GM12878 (cell line): ENCODE data around the gene NKD2.

ENCODE experiments used
- CTCF ChIP-seq, 3 experiments: IDR thresholded peaks in 2 of 3; conservative IDR thresholded peaks in 1 of 3; 2 replicates each; pipeline ENCODE4 v1.5.1; 2011; ENCODE audit warnings: low read depth in 3 of 3, low read length in 3 of 3, mild to moderate bottlenecking in 3 of 3, control low read depth in 2 of 3, moderate library complexity in 2 of 3, inconsistent platforms in 1 of 3, mixed read lengths in 1 of 3; ENCODE audit not compliant: control insufficient read depth in 2 of 3, insufficient read depth in 1 of 3; ENCODE audit errors: extremely low read depth in 1 of 3
- EZH2 ChIP-seq: IDR thresholded peaks from 2 replicates; pipeline ENCODE4 v1.6.1; 2012; ENCODE audit warnings: low read depth, mild to moderate bottlenecking, control low read depth, inconsistent platforms, low read length, borderline replicate concordance; ENCODE audit not compliant: control insufficient read depth
- GABPA ChIP-seq: IDR thresholded peaks from 2 replicates; pipeline ENCODE4 v1.6.1; 2014; ENCODE audit warnings: antibody characterized with exemption, low read depth, mild to moderate bottlenecking, inconsistent platforms
- HDAC2 ChIP-seq: fragments of 200-600 bp; sonication (generic); IDR thresholded peaks from 2 replicates; pipeline ENCODE4 v1.6.1; 2017
- HDGF ChIP-seq: fragments of 450-650 bp; IDR thresholded peaks from 2 replicates; pipeline ENCODE4 v1.6.1; 2016; ENCODE audit warnings: antibody characterized with exemption
- POLR2AphosphoS5 ChIP-seq: IDR thresholded peaks from 2 replicates; pipeline ENCODE4 v1.6.1; 2011; ENCODE audit warnings: mild to moderate bottlenecking, low read length, inconsistent platforms
- RAD51 ChIP-seq: fragments of 450-650 bp; IDR thresholded peaks from 2 replicates; pipeline ENCODE4 v1.6.1; 2016; ENCODE audit warnings: moderate library complexity, mild to moderate bottlenecking, inconsistent platforms
- ZNF274 ChIP-seq: IDR thresholded peaks from one replicate; pipeline ENCODE4 v1.8.0; 2011; ENCODE audit not compliant: insufficient read length, insufficient read depth
- TF ChIP-seq, protein P1 (sequence below): IDR thresholded peaks from 2 replicates; pipeline ENCODE4 v1.6.1; 2012; ENCODE audit warnings: mild to moderate bottlenecking, low read depth, low read length

- TF ChIP-seq EZH2 (no peak), HDAC2 (no peak), HDGF (no peak), POLR2AphosphoS5 (no peak), ZNF274 (no peak), GABPA (no peak), RAD51 (no peak), CTCF (IDR thresholded peaks at IDR 0.05 in 2 of 3, conservative IDR thresholded peaks at IDR 0.05 in 1 of 3; ENCODE audit: control insufficient read depth in 2 of 3, extremely low read depth in 1 of 3, insufficient read depth in 1 of 3, low read depth in 3 of 3, low read length in 3 of 3) (no peak)
- TF ChIP-seq, protein P1, sequence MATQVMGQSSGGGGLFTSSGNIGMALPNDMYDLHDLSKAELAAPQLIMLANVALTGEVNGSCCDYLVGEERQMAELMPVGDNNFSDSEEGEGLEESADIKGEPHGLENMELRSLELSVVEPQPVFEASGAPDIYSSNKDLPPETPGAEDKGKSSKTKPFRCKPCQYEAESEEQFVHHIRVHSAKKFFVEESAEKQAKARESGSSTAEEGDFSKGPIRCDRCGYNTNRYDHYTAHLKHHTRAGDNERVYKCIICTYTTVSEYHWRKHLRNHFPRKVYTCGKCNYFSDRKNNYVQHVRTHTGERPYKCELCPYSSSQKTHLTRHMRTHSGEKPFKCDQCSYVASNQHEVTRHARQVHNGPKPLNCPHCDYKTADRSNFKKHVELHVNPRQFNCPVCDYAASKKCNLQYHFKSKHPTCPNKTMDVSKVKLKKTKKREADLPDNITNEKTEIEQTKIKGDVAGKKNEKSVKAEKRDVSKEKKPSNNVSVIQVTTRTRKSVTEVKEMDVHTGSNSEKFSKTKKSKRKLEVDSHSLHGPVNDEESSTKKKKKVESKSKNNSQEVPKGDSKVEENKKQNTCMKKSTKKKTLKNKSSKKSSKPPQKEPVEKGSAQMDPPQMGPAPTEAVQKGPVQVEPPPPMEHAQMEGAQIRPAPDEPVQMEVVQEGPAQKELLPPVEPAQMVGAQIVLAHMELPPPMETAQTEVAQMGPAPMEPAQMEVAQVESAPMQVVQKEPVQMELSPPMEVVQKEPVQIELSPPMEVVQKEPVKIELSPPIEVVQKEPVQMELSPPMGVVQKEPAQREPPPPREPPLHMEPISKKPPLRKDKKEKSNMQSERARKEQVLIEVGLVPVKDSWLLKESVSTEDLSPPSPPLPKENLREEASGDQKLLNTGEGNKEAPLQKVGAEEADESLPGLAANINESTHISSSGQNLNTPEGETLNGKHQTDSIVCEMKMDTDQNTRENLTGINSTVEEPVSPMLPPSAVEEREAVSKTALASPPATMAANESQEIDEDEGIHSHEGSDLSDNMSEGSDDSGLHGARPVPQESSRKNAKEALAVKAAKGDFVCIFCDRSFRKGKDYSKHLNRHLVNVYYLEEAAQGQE = no peak
Measured at GRCh38 chr5:1075931-1076330, 67.3 kb downstream of the NKD2 start.
